Stimulated activated CD8-positive, alpha-beta memory T cell treated with anti-CD3 and anti-CD28 coated beads, Interleukin-12 subunit alpha, Interleukin-12 subunit beta, amount 100 ng/mL, for 24 hours (primary cell): ENCODE data around the gene HPS6.
"Not testable (repeated sequence)": the region's sequence is repeated elsewhere in the genome, so short reads cannot be mapped to it uniquely, and the experiment has no call there.

Experiments
- DNase-seq: peaks from one replicate; pipeline ENCODE4 v3.0.0-alpha.2; 2020; ENCODE audit errors: extremely low read depth

HPS6 gene

DNA sequence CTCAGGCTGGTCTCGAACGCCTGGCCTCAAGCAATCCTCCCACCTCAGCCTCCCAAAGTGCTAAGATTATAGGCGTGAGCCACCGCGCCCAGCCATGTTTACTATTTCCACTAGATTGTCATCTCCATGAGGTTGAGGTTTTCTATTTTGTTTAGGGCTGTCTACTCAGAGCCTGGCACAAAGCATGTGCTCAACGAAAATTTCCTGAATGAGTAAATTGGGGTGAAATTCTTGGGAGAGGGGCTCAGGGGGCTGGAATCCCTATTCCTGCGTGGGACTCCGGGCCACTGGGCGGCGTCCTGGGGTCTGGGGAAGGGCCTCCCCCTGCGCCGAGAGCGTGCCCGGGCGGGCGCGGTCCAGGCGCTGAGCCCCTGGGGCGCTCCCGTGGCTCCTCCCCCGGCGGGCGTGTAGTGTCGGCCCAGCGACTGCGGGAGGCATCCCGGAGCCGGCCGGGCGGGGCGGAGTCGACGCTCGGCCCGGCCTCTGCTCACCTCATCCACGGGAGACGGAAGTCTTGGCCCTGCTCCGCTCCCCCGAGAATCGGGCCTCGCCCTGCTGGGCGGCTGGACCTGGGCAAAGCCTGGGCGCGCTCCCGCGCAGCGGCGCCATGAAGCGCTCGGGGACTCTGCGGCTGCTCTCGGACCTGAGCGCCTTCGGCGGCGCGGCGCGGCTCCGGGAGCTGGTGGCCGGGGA is at the start of gene HPS6:
TSS of gene HPS6 (plus strand) at position 482 of the 693 bp plus-strand sequence. CDS start at position 608, 126 bp downstream.
- DNase-seq: peak; percentile 75

DNA sequence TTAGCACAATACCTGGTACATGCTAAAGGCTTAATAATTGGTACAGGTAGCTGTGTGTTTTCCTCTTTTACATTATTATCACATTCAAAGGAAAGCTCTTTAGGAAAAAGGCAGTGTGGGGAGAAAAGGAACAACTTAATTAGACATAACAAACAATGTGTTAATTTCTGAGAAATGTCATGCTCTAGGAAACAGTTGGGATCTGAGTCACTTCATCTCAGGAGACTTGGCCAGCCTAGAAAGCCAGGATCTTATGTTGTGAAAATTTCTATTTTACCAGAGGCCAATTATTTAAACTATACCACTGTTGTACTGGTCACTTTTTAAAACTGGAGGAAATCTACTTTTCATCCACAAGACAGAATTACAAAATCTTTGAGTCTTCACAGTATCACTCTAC is 48.7 kb upstream of the HPS6 start:
- no peak for DNase-seq

DNA sequence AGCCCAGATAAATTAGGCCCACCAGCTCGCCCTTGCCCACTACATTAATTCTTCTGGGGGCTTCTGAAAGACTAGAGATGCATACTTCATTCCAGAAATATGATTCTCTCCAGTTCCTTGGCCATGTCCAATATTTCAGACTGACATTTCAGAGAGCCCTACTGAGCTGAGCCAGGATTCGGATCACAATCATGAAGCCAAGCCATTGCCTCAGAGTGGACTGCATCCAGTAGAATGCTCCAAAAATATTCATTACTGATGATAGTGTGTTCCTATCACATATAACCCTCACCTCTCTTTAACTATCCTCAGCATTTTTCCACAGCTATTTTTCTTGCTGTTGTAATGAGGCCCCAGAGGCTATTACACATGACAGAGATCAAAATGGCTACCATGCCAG is 47.9 kb upstream of the HPS6 start:
- DNase-seq: no peak

DNA sequence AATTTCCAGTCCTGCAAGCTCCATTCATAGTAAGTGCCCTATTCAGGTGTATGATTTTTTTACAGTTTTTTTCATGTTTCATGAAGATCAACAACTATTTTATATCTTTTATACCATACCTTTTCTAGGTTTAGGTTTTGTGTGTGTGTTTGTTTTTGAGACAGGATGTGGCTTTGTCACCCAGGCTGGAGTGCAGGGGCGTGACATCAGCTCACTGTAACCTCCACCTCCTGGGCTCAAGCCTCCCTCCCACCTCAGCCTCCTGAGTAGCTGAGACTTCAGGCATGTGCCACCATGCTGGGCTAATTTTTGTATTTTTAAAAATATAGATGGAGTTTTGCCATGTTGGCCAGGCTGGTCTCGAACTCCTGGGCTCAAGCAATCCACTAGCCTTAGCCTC is 44.2 kb upstream of the HPS6 start:
- no peak for DNase-seq

DNA sequence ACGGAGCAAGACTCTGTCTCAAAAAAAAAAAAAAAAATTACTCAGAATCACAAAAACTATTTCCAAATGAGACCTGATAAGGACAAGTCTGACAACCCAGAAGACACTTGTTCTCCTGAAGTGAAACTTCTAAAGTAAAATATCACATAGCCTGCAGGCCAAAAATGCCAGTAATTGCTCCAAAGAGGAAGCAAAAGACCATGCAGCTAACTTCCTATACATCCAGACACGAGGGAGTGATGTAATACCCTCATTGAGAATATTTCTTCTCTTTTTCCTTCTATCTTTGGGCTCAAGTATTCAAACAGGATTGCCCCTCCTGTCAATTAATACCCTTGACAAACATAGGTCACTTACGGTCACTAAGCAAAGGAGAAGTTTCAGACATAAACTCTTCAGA is 40.4 kb upstream of the HPS6 start:
- no peak for DNase-seq

DNA sequence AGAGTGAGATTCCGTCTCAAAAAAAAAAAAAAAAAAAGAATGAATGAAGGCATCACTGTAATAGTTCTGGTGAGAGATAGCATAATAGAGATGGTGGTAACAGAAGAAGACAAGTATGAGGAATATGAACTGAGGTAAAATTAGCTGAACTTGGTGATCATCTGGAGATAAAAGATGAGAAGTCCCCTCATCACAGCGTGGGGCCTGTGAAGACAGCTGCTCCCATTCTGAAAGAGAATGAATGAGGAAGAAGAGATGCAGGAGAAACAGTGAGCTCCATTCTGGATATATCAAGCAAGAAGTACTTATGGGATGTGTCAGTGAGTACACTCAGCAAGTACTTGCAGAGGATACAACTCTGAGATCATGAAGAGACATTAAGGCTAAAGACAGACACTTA is 37.9 kb upstream of the HPS6 start:
- DNase-seq: no peak

DNA sequence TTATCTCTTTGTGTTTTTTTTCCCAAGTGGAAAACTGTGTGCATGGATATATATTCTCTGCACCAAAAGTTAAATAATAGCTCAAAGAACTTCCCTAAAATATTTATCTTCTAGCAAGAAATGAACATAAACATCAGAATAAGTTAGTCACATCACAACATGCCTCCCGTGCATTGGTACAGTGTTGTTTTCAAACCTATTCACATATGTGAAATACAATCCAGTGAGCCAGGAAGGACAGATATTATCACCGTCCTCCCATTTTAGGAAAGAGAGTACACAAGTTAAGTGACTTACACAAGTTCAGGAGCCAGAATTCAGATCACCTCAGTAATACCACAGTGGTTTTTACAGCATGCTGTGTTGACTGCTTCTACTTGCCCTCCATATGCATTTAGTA is 31.4 kb upstream of the HPS6 start:
- no peak for DNase-seq

DNA sequence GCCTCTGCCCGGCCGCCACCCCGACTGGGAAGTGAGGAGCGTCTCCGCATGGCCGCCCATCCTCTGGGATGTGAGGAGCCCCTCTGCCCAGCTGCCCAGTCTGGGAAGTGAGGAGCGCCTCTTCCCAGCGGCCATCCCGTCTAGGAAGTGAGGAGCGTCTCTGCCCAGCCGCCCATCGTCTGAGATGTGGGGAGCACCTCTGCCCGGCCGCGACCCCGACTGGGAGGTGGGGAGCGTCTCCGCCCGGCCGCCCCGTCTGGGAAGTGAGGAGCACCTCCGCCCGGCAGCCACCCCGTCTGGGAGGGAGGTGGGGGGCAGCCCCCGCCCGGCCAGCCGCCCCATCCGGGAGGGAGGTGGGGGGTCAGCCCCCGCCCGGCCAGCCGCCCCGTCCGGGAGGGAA is 29.3 kb upstream of the HPS6 start:
- DNase-seq: not testable (repeated sequence)

DNA sequence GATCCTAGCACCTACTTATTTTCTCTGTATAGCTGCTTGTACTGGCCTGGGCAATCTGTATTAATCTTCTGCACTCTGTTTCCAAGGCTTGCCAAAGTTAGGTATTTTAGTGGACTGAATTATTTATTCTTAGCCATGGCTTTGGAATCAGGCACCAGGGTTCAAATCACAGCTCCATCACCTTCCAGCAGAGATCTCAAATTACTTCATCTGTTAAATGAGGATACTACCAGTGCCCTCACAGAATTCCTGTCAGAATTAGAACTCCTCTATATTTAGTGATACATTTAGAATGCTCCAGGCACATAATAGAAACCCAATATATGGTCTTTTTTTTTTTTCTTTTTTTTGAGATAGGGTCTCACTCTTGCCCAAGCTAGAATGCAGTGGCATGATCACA is 26.7 kb upstream of the HPS6 start:
- DNase-seq: no peak

DNA sequence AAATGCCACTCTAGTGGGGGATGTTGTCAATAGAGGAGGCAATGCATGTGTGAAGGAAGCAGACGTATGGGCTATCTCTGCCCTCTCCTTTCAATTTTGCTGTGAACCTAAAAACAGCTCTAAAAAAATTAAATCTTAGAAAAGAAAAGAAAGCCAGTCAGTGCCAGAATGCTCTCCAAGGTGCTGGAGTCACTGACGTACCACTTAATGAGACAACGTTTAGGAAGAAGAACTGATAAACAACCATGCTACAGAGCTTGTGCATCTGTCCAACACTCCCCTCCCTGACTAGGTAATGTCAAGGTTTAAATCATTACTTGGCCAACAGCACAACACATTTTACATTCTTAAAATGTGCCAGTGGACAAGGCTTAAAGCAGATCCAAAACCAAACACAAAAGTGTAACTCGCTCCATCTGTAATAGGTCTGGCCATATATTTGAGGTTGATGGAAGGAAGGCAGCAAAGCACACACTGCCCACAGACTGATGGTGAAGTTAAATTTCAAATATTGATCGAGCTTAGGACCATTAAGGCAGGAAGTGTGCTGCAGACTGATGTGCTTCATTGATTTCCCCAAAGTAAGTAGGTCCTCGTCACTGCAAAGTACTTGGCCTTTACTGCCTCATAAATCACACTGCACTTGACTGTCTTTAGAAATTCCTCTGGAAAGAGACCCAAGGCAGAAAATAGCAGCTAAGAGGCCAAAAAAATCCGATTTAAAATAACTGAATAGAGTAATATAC is 24.7 kb upstream of the HPS6 start:
- no peak for DNase-seq

DNA sequence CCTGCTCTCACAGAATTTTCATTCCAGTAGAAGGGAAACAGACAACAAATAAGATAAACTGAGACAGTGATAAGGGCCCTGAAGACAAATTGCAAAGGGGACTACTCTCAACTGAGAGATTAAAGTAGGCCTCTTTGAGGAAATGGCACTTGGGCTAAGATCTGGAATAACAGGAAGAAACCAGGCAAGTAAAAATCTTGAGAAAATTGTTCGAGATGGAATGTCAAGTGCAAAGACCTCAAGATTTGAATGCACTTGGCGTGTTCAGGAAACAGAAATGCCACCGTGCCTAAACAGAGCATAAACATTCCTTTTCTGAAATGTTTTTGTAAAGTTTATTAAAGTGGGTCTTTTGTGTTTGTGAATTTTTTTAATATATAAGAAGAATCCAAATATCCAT is 19.9 kb upstream of the HPS6 start:
- no peak for DNase-seq

DNA sequence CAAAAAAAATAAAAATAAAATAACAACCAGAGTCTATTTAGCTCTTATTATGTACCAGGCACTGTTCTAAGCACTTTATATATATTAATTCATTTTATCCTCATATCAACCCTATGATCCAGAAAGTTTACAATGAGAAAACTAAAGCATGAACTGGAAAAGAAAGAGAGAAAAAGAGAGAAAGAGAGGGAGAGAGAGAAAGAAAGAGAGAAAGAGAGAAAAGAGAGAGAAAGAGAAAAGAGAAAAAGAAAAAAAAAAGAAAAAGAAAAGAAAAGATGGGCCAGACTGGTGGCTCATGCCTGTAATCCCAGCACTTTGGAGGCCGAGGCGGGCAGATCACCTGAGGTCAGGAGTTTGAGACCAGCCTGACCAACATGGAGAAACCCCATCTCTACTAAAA is 19.1 kb upstream of the HPS6 start:
- DNase-seq: no peak

DNA sequence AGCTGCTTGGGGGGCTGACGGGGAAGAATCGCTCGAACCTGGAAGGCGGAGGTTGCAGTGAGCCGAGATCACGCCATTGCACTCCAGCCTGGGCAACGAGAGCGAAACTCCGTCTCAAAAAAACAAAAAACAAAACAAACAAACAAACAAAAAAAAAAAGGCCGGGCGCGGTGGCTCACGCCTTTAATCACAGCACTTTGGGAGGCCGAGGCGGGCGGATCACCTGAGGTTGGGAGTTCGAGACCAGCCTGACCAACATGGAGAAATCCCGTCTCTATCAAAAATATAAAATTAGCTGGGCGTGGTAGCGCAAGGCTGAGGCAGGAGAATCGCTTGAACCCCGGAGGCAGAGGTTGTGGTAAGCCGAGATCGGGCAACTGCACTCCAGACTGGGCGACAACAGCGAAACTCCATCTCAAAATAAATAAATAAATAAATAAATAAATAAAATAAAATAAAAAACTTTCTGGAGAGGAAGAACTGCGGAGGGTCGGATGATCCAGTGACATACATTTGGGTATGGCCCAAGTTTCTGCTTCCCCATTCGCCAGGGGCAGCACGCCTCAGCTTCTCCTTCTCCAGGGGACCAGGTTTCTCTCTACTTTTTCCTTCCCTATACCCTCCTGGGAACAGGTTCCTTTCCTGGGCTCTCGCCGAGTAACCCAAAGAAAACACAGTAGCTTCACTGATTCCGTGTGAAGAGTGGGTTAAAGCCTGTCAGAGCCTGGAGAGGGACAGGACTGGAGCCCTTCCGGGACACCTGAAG is 10.1 kb upstream of the HPS6 start:
- DNase-seq: not testable (repeated sequence)

DNA sequence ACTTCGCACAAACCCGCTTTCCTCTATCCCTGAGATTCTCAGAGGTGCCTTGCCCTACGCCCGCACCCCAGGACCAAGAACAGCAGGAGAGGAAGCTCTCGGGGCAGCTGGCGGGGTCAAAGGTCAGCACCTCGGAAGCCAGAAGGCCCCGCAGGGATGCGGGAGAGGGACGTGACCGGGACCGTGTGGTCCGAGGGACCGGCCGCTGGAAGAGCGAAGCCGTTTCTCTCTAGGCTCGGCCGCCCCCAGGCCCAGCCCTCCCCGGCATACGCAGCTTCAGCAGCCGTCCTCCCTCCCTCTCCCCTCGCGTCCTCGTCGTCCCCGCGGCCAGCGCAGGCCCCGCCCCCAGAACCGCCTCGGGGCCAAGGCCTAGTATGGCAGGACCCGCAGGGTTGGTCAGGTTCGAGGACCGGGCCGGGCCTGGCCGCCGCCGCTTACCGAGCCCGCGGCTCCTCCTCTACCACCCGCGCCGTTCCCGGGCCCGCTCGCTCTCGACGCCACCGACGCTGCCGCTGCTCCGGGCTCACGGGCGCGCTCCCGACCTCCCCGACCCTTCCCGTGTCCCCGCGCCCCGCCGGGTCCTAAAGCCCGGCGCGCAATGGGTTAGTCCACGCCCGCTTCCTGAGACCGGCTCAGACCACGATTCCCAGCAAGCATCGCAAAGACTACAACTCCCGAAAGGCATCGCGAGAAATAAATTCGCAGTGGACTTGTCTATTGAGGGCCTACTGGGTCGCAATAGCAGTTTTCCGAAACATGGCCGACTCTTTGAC is 9.3 kb upstream of the HPS6 start, which contains the start of gene ARMH3:
TSS of gene ARMH3 (minus strand) at position 527 of the 773 bp plus-strand sequence. CDS start 16,059 bp downstream, outside the sequence.
- peak; percentile 68 for DNase-seq

DNA sequence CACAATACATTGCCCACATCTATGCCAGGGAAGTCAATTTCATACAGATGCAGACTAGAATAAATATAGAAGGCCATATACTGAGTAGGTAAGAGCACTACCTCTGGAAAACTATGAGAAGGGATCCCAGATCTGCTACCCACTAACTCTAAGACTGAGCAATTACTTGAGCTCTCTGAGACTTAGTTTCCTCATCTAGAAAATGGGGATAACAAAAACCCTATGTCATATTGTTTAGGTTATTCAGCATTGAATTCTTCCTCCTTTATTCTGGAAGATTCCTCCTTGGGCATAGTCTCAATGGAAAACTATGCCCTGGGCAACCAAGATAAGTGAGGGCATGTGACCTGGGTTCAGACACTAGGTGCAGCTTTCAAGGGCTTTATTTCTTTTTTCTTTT is 5.2 kb upstream of the HPS6 start:
- DNase-seq: no peak

DNA sequence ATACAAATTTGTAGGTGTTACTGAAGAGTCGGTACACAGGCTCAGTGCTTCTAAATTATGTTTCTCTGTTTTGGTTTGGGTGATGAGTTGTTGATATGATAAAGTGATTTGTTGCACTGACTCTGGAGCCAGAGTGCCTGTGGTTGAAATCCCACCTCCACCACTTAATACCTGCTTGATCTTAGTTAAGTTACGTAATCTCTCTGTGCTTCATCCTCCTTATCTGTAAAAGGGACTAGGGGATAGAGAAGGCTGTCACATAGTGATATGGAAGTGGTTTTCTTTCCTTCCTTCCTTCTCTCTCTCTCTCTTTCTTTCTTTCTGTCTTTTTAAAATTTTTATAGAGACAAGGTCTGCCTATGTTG is 664 bp upstream of the HPS6 start:
- no peak for DNase-seq

DNA sequence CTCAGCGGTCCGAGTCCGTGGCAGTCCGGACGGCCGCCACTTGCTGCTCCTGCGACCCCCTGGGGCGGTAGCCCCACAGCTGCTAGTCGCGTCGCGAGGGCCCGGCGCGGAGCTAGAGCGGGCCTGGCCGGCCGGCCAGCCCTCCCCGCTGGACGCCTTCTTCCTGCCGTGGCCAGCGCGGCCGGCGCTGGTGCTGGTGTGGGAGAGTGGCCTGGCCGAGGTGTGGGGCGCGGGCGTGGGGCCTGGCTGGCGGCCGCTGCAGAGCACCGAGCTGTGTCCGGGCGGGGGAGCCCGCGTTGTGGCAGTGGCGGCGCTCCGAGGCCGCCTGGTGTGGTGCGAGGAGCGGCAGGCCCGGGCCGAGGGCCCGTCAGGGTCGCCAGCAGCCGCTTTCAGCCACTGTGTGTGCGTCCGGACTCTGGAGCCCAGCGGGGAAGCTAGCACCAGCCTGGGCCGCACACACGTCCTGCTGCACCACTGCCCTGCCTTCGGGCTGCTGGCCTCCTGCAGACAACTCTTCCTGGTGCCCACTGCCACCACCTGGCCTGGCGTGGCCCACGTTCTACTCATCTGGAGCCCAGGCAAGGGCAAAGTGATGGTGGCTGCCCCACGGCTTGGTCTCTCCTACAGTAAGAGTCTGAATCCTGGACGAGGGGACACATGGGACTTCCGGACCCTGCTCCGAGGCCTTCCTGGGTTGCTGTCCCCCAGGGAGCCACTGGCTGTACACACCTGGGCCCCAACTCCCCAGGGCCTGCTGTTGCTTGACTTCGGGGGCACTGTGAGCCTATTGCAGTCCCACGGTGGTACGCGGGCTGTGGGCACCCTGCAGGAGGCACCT is 631 bp downstream of the HPS6 start:
- DNase-seq: no peak

DNA sequence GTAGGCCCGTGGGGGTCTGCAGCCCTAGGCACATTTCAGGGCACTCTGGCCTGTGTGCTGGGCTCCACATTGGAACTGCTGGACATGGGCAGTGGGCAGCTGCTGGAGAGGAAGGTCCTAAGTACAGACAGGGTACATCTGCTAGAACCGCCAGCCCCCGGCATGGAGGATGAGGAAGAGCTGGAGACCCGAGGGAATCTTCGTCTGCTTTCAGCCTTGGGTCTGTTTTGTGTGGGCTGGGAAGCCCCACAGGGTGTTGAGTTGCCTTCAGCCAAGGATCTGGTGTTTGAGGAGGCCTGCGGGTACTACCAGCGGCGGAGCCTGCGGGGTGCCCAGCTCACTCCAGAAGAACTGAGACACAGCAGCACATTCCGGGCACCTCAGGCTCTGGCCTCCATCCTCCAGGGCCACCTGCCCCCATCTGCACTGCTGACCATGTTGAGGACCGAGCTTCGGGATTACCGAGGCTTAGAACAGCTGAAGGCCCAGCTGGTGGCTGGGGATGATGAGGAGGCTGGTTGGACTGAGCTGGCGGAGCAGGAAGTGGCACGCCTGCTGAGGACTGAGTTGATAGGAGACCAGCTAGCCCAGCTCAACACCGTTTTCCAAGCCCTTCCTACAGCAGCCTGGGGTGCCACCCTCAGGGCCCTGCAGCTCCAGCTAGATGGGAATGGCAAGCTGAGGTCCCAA is 1.4 kb downstream of the HPS6 start:
- DNase-seq: no peak

DNA sequence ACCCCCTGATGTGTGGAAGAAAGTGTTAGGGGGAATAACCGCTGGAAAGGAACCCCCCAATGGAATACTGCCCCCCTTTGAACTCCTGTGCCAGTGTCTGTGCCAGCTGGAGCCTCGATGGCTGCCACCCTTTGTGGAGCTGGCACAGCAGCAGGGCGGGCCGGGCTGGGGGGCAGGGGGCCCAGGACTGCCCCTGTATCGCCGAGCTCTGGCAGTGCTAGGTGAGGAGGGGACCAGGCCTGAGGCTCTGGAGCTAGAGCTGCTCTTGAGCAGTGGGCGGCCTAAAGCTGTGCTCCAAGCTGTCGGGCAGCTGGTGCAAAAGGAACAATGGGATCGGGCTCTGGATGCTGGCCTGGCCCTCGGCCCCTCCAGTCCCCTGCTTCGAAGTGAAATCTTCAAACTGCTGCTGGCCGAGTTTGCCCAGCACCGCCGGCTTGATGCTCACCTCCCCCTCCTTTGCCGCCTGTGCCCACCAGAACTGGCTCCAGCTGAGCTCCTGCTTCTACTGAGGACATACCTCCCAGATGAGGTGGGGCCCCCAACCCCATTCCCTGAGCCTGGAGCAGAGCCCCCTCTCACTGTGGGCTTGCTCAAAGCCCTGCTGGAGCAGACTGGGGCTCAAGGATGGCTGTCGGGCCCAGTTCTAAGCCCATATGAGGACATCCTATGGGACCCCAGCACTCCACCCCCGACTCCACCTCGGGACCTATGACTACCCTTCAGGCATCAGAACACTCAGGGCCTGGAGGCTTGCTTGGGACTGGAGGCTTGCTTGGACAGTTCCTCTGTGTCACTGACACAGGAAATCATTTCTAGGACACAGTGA is 2.2 kb downstream of the HPS6 start:
- no peak for DNase-seq

DNA sequence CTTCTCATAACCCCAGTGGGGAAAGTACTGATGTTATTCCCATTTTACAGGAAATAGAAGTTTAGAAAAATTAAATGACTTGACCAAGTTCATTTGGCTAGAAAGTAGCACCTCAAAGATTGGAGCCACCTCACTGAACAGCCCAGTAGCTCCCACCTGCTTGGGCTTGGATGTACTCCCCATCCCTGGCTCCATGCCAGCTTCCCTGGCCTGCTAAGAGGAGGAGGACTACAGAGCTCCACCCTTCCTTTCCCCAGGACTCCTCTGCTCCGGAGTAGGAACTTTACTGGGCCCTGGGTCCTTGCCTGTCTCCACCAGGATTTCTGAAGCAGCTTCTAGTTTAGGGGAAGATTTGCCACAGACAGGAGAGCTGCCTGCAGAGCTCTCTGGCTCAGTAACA is 3.1 kb downstream of the HPS6 start:
- no peak for DNase-seq
